GM21360 (cell line): Measurements from ENCODE around the gene SAP30BP.

Experiments
- ATAC-seq: cut with Tn5 transposase; IDR thresholded peaks from one replicate; pipeline ENCODE4 v1.9.1; 2021; ENCODE audit warnings: mild to moderate bottlenecking, moderate library complexity; ENCODE audit not compliant: unreplicated experiment

SAP30BP gene

DNA sequence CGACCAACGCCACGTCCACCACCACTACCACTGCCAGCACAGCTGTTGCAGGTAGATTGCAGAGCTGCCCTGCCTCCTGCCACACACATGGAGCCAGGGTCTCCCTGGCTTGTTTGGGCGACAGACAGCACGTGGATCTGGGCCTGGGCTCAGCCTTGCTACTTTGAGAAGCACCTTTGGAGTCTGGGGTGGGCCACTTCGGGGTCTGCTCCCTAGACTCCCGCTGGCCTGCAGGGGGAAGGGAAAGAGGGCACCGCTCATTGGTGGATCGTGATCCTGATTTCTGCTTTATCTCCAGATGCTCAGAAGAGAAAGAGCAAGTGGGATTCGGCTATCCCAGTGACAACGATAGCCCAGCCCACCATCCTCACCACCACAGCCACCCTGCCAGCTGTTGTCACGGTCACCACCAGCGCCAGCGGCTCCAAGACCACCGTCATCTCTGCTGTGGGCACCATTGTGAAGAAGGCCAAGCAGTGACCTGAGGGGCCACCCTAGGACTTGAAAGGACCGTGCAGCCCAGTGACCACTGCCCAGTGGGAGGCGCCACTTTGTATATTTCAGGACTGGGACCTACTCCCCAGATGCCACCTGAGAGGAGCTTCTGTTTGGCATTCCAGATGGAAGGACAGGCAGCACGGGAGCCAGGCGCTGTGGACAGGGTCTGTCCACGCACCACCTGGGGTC is 39.0 kb downstream of the SAP30BP start:
- ATAC-seq: no peak

DNA sequence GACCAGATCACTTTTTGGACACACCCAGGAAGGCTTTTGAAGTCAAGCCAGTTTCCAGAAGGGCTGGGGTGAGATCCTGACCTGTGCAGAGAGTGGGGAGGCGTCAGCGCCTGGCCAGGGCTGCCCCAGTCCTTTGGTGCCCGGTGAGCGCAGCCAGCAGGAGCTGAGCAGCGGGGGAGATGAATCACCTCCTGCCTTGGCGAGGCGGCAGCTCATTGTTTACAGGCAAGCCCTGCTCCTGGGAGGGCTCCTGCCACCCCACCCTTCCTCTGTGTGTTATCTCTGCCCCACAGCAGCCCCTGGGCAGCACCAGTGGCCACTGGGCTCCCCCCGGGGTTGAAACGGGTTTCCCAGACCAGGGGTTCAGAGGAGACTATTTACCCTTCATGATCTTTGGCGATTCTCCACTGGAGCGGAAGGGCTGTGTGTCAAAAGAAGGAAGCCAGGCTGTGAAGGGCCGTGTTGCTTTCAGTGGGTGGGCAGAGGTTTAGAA is 40.0 kb downstream of the SAP30BP start:
- ATAC-seq: no peak

GRCh38 chr17:75712446-75712845 is 45.3 kb downstream of the SAP30BP start:
- ATAC-seq: no peak

DNA sequence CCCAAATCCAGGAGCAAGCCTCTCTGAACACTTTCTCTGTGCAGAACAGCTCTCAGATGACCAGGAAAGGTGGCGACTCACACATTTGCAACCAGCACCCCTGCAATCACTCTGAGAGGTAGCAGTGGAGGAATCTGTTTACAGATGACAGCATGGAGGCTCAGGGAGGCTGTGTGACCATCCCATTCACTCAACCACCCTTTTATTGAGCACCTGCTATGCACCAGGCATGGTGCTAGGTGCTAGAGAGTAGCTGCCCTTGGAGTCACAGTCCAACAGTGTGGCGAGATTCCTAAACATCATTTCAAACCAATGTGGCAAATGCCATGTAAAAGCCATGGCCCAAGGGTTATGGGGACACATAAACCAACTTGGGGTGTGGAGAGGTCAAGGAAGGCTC is 52.6 kb downstream of the SAP30BP start:
- no peak for ATAC-seq

DNA sequence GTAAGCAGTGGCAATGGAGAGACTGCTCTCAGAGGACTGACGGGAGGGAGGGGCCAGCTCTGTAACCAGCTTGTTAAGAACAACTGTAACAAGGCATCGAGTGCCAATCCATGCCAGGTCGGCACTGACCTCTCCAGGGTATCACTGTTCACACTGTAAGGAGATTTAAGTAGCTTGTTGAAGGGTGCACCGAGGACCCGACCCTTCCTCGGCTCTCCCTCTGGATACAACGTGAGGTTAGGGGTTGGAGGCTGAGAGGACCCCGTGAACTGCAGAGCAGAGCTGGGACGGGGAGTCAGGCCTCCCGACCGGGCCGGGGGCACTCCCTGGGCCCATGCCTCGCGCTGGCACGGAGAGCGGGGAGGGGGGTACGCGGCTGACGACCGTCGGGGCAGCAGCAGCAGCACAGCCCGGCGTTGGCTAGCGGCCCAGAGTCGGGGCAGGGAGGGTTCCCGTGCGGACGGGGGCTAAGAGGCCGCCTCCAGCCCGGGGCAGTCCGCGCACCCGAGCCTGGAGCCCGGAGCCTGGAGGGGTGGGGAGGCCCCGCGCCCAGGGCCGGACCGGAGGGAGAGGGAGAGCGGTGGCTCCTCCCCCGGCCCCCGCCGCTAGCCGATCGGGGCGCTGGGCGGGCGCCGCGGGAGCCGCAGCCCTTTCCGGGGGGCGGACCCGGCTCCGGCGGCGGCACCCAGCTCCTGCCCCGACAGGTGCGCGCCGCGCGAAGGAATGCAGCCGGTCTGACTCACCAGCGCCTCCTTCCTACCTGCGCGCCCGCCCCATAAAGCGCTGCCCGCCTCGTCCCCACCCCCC is 53.7 kb downstream of the SAP30BP start, which contains the start of gene ITGB4:
Gene ITGB4 (plus strand): TSS at position 804 of the 807 bp plus-strand sequence. CDS start 3,245 bp downstream, outside the sequence.
- ATAC-seq: no peak

DNA sequence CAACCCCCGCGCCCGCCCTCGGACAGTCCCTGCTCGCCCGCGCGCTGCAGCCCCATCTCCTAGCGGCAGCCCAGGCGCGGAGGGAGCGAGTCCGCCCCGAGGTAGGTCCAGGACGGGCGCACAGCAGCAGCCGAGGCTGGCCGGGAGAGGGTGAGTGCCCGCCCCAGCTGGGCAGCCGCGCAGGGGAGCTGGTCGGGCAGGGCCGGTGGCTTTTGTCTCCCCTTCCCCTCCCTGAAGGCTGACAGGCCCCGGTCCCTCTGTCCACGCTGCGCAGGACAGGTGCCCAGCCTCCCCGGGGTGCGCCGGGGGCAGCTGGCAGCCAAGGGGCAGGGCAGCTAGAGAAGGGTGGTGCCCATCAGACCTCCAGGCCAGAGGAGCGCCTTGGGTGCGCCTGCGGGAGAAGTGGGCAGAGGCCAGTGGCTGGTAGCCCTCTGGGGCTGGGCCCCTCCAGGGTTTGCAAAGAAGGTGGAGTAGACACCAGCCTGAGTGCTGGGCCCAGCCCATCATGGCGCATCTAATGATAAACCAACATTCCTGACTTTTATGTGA is 54.4 kb downstream of the SAP30BP start:
- no peak for ATAC-seq

DNA sequence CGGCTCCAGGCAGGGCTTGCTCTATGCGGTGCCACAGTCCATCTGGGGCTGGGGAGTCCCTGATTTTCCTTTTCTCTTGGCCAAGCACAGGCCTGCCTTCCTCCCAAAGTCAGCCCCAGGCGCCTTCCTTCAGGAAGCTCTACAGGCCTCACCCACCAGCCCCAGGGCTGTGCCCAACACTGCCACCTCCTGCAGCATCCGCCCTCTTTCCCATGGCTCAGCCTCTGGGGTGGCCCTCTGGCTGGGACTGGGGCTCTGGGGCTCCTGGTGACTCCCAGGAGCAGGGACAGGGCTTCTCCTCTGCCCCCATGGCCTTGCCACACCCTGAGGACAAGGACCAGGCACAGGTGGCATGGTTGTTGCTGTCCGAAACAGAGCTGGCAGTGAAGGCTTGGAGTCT is 54.9 kb downstream of the SAP30BP start:
- ATAC-seq: no peak

DNA sequence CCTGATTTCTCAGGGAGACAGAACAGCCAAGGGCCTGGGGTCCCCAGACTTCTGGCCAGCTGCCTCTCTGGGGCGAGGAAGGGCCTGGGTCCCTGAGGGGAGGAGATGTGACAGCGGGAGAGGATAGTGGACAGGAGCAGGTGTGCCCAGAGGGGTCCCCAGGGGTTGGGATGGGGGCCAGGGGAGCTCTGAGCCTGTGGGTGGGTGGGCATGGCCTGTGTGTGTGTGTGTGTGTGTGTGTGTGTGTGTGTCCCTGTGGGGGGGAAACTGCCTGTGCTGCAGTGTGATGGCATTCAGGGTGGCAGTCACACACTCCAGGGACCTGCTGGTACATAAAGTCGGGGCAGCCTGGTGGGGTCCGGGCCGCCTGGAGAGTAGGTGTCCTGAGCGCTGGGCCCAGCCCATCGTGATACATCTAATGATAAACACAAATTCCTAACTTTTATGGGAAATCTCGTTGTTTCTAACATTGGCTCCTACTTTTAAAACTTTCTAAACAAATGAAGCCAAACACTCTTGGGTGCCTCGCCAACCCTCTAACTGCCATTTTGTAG is 55.5 kb downstream of the SAP30BP start:
- no peak for ATAC-seq

- no peak for ATAC-seq
These were observed 56.2 kb downstream of the SAP30BP start for GRCh38 chr17:75723171-75723930.

DNA sequence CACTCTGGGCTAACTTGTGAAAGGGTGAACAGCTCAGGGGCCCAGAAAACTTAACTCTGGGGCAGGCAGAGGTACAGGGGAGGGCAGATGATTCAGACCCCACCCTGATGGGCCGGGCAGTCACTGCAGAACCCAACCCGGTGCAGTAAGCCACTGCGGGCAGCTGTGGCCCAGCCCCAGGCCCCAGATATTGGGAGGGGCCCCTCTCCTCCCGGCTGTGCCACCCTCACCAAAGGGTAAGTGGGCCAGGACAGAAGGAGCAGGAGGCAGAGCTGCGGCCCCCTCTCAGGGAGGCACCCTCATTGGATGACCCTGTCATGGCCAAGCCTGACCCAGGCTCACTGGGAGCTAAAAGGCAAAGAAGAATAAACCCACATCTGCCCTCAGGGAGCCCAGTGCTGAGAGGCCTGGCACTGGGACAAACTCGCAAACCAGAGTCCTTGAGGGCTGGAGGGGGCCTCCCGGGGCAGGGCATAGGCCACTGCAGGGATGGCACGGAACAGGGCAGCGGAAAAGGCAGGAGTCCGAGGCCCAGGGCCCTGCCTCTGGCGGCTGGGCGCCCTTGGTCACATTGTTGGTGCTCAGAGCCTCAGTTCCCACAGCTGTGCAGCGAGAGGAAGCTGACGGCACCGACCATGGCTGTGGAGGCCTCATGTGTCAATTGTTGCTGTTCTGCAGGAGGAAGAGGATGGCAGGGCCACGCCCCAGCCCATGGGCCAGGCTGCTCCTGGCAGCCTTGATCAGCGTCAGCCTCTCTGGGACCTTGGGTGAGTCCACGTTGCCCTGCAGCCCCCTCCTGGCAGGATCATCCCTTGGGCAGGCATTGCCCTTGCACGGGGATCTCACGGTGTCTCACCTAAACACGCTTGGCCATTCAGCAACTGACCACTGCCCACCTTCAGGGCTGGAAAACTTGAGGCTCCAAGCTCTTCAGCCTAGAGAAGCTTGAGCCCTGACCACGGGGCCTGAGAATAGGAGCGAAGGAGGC is 57.2 kb downstream of the SAP30BP start:
- no peak for ATAC-seq

GRCh38 chr17:75725504-75725903 is 58.4 kb downstream of the SAP30BP start:
- no peak for ATAC-seq

- ATAC-seq: no peak
These were observed 60.3 kb downstream of the SAP30BP start for GRCh38 chr17:75727391-75727790.

GRCh38 chr17:75729351-75729750 is 62.2 kb downstream of the SAP30BP start:
- ATAC-seq: no peak

DNA sequence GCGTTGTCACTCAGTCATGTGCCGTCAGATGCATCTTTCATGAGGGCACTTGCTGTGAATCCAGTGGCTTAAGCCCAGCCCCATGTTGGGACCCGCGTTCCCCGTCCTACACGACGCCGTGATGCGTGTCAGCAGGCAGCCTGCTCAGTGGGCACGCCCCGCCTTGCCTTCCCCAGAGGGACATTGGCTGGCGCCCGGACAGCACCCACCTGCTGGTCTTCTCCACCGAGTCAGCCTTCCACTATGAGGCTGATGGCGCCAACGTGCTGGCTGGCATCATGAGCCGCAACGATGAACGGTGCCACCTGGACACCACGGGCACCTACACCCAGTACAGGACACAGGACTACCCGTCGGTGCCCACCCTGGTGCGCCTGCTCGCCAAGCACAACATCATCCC is 62.9 kb downstream of the SAP30BP start:
- ATAC-seq: no peak

DNA sequence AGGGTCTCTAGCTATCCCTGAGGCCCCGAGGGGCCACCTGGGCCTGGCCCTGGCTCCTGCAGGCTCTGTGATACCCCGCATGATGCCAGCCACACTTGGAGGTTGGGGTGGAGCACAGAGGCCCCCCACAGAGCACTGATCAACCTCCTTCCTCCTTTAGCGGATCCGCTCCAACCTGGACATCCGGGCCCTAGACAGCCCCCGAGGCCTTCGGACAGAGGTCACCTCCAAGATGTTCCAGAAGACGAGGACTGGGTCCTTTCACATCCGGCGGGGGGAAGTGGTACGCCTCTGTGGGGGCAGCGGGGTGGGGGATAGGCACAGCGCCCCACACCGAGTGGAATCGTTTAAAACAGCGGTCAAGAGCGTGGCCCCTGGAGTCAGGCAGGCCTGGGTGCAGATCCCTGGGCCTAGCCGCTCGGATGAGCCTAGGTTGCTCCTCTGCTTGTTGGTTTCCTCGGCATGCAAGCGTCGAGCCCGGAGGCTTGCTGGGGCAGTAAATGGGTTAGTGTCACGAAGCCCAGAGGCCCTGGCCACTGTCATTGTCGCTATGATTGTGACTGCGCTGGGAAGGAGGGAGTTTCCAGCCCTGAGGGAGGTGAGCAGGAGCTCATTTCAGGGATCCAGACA is 64.1 kb downstream of the SAP30BP start:
- ATAC-seq: no peak

- ATAC-seq: no peak
These were observed 64.8 kb downstream of the SAP30BP start for GRCh38 chr17:75731716-75732498.

- no peak for ATAC-seq
These were observed 66.3 kb downstream of the SAP30BP start for GRCh38 chr17:75733471-75733870.

GRCh38 chr17:75734674-75735294 is 67.6 kb downstream of the SAP30BP start:
- no peak for ATAC-seq
